HL-60 (cell line): Measurements from ENCODE around the gene TYROBP.

Experiments
- DNase-seq, 2 experiments: peaks; one replicate each; pipeline ENCODE4 v3.0.0-alpha.2; 2010 to 2020; ENCODE audit warnings: low read depth in 1 of 2, low spot score in 1 of 2
- H3K27ac ChIP-seq: fragments of 250-450 bp; sonication (Bioruptor Pico); replicated peaks from 2 replicates; pipeline ENCODE4 v1.5.1; 2020; ENCODE audit warnings: mild to moderate bottlenecking, moderate library complexity
- H3K27me3 ChIP-seq: fragments of 250-450 bp; sonication (Bioruptor Pico); 2 replicates; pipeline ENCODE4 v1.5.1; 2021; ENCODE audit warnings: mild to moderate bottlenecking, moderate library complexity; ENCODE audit not compliant: insufficient read depth, poor library complexity, severe bottlenecking
- H3K4me3 ChIP-seq: replicated peaks from 2 replicates; pipeline ENCODE4 v1.5.1; 2011; ENCODE audit warnings: mild to moderate bottlenecking, control low read depth, low read length; ENCODE audit not compliant: insufficient read depth
- GABPA ChIP-seq: IDR thresholded peaks from 2 replicates; pipeline ENCODE4 v1.6.1; 2012; ENCODE audit warnings: low read depth
- POLR2AphosphoS5 ChIP-seq: IDR thresholded peaks from 2 replicates; pipeline ENCODE4 v1.6.1; 2012; ENCODE audit warnings: low read depth
- SPI1 ChIP-seq: IDR thresholded peaks from 2 replicates; pipeline ENCODE4 v1.6.1; 2012; ENCODE audit warnings: low read depth, mild to moderate bottlenecking, borderline replicate concordance
- TF ChIP-seq, protein P1 (sequence below): IDR thresholded peaks from 2 replicates; pipeline ENCODE4 v1.6.1; 2012; ENCODE audit warnings: low read depth; ENCODE audit not compliant: insufficient replicate concordance
- TF ChIP-seq, protein P2 (sequence below): IDR thresholded peaks from one replicate; pipeline ENCODE4 v1.5.1; 2011; ENCODE audit warnings: low read length, control low read depth, inconsistent platforms; ENCODE audit not compliant: insufficient read depth

Gene TYROBP

DNA sequence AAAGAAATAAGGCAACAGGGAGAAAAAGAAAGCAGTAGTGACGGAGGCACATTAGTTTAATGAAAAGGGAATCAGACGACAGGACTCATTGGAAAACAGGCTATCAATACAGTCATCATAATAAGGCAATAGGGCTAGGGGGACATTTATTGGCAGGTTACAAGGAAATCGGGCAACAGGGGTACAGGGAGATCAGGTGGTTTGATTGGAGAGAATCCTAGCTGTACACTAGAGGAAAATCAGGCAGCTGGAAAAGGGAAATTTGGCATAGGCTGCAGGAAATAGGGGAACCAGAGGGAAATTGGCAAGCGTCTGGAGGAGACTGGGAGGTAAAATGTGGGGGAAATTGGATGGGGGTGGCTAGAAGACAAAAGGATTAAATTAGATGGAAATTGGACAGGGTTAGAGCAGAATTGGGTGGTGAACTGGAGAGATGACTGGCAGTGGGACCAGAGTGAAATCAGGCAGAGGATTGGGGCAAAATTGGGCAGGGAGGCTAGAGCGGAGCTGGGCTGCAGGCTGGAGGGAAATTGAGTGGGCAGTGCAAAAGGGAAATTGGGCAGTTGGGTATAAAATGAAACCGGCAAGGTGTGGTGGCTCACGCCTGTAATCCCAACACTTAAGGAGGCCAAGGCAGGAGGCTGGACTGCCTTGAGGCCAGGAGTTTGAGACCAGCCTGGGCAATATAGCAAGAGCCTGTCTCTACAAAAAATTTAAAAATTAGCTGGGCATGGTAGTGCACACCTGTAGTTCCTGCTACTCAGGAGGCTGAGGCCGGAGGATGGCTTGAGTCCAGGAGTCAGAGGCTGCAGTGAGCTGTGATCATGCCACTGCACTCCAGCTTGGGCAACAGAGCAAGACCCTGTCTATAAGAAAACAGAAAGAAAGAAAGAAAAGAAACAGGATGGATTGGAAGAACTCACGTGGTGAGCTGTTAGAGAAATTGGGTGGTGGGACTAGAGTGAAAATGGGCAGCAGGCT lies 35.5 kb upstream of the TYROBP start:
- Histone ChIP-seq H3K27me3 (no peaks in the 10 kb centered on the region), H3K4me3 (no peak overlapping the region)
- TF ChIP-seq, protein P1, sequence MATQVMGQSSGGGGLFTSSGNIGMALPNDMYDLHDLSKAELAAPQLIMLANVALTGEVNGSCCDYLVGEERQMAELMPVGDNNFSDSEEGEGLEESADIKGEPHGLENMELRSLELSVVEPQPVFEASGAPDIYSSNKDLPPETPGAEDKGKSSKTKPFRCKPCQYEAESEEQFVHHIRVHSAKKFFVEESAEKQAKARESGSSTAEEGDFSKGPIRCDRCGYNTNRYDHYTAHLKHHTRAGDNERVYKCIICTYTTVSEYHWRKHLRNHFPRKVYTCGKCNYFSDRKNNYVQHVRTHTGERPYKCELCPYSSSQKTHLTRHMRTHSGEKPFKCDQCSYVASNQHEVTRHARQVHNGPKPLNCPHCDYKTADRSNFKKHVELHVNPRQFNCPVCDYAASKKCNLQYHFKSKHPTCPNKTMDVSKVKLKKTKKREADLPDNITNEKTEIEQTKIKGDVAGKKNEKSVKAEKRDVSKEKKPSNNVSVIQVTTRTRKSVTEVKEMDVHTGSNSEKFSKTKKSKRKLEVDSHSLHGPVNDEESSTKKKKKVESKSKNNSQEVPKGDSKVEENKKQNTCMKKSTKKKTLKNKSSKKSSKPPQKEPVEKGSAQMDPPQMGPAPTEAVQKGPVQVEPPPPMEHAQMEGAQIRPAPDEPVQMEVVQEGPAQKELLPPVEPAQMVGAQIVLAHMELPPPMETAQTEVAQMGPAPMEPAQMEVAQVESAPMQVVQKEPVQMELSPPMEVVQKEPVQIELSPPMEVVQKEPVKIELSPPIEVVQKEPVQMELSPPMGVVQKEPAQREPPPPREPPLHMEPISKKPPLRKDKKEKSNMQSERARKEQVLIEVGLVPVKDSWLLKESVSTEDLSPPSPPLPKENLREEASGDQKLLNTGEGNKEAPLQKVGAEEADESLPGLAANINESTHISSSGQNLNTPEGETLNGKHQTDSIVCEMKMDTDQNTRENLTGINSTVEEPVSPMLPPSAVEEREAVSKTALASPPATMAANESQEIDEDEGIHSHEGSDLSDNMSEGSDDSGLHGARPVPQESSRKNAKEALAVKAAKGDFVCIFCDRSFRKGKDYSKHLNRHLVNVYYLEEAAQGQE: no peak
- TF ChIP-seq SPI1: no peak
- TF ChIP-seq POLR2AphosphoS5: no peak
- no peak for TF ChIP-seq GABPA
- TF ChIP-seq, protein P2, sequence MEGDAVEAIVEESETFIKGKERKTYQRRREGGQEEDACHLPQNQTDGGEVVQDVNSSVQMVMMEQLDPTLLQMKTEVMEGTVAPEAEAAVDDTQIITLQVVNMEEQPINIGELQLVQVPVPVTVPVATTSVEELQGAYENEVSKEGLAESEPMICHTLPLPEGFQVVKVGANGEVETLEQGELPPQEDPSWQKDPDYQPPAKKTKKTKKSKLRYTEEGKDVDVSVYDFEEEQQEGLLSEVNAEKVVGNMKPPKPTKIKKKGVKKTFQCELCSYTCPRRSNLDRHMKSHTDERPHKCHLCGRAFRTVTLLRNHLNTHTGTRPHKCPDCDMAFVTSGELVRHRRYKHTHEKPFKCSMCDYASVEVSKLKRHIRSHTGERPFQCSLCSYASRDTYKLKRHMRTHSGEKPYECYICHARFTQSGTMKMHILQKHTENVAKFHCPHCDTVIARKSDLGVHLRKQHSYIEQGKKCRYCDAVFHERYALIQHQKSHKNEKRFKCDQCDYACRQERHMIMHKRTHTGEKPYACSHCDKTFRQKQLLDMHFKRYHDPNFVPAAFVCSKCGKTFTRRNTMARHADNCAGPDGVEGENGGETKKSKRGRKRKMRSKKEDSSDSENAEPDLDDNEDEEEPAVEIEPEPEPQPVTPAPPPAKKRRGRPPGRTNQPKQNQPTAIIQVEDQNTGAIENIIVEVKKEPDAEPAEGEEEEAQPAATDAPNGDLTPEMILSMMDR: no peak

DNA sequence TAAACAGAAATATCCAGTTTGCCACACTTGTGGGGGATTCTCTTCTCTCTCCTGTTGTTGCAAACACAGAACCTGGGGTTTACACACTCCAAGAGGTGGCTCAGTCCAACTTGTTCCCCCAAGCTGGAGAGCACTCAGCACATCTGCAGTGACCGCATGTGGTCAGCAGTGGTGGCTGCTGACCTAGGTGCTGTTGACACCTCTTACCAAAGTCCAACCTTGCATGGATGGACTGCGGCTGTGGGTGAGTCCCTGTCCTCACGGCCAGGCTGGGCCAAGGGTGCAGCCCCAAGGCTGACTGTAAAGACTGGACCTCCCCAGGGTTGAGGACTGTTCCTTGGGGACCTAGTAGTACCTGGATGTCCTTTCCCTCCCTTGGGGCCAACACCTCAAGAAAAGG lies 34.1 kb upstream of the TYROBP start:
- no peak for DNase-seq
- Histone ChIP-seq H3K4me3 (no peak overlapping the region), H3K27me3 (peaks cover 6% of the 10 kb centered on the region), H3K27ac (no peak overlapping the region)
- TF ChIP-seq, protein P1: no peak
- TF ChIP-seq SPI1: no peak
- TF ChIP-seq, protein P2: no peak
- TF ChIP-seq GABPA: no peak
- no peak for TF ChIP-seq POLR2AphosphoS5

More for the DNA sequence above, 35.5 kb upstream of the TYROBP start:
- H3K27ac ChIP-seq: no peak overlapping the region
- DNase-seq: no peak

DNA sequence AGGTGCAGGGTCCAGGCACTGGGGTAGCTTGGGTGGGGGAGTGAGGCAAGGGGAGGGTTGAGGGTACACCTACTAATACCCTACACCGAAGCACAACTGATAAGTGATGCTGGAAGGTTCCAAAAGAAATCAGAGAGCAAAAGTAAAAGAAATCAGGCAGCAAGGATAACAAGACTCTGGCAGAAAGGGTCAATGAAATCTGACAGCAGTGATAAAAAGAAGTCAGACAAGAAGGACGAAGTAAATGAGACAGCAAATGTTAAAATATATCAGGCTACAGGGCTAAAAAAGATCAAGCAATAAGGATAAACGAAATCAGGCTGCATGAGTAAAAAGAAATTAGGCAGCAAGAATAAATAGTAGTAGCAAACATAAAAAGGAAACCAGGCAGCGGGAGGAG lies 32.7 kb upstream of the TYROBP start:
- TF ChIP-seq, protein P2: no peak
- no peak for TF ChIP-seq POLR2AphosphoS5
- TF ChIP-seq, protein P1: no peak
- no peak for TF ChIP-seq SPI1
- no peak for TF ChIP-seq GABPA
- peaks cover 15% of the 10 kb centered on the region for H3K27me3 ChIP-seq
- no peak overlapping the region for H3K4me3 ChIP-seq
- DNase-seq: no peak
- no peak overlapping the region for H3K27ac ChIP-seq
